DMS53 (cell line): Measurements from ENCODE around the gene TUBB1.
"Not testable (repeated sequence)": the region's sequence is repeated elsewhere in the genome, so short reads cannot be mapped to it uniquely, and the experiment has no call there.

ENCODE experiments used
- DNase-seq: peaks from one replicate; lab custom pipeline; 2025; lab: John Stamatoyannopoulos, UW

The TUBB1 gene

GRCh38 chr20:59022754-59023153 lies 3.5 kb downstream of the TUBB1 start:
- DNase-seq = no peak

- no peak for DNase-seq
Measured at GRCh38 chr20:59023616-59024015, 4.4 kb downstream of the TUBB1 start.

GRCh38 chr20:59024111-59024530 lies 4.9 kb downstream of the TUBB1 start:
- no peak for DNase-seq

GRCh38 chr20:59025086-59025485 lies 5.9 kb downstream of the TUBB1 start:
- no peak for DNase-seq

- no peak for DNase-seq
Measured at GRCh38 chr20:59025511-59025910, 6.3 kb downstream of the TUBB1 start.

GRCh38 chr20:59026904-59027740 lies 7.9 kb downstream of the TUBB1 start:
- no peak for DNase-seq

- DNase-seq = no peak
Measured at GRCh38 chr20:59027741-59028320, 8.6 kb downstream of the TUBB1 start.

GRCh38 chr20:59028812-59029211 lies 9.6 kb downstream of the TUBB1 start:
- DNase-seq = no peak

- DNase-seq = no peak
Measured at GRCh38 chr20:59030911-59031563, 11.8 kb downstream of the TUBB1 start.

GRCh38 chr20:59031564-59032022 lies 12.4 kb downstream of the TUBB1 start:
- DNase-seq = peak; percentile 57

- peak; percentile 97 for DNase-seq
Measured at GRCh38 chr20:59032023-59032712, 12.9 kb downstream of the TUBB1 start, which contains the start of gene ATP5F1E. ATP5F1E (minus strand) TSS chr20:59032335; CDS start chr20:59032251, 84 bp downstream.

GRCh38 chr20:59032713-59033059 lies 13.5 kb downstream of the TUBB1 start:
- peak; percentile 83 for DNase-seq

GRCh38 chr20:59033093-59033492 lies 13.9 kb downstream of the TUBB1 start:
- no peak for DNase-seq

- DNase-seq = no peak
Measured at GRCh38 chr20:59033616-59034165, 14.5 kb downstream of the TUBB1 start.

GRCh38 chr20:59035381-59035780 lies 16.2 kb downstream of the TUBB1 start:
- no peak for DNase-seq

GRCh38 chr20:59037386-59037785 lies 18.2 kb downstream of the TUBB1 start:
- no peak for DNase-seq

- no peak for DNase-seq
Measured at GRCh38 chr20:59039233-59039632, 20.0 kb downstream of the TUBB1 start.

- no peak for DNase-seq
Measured at GRCh38 chr20:59040667-59041066, 21.4 kb downstream of the TUBB1 start.

GRCh38 chr20:59041487-59041886 lies 22.3 kb downstream of the TUBB1 start:
- not testable (repeated sequence) for DNase-seq

GRCh38 chr20:59042151-59042795 lies 23.0 kb downstream of the TUBB1 start, which contains the start of gene PRELID3B:
PRELID3B (minus strand) TSS chr20:59042786; CDS start chr20:59042730, 56 bp downstream.
- DNase-seq = peak; percentile 68
